ENCODE measurements around the gene TATDN2.

- TF ChIP-seq, protein P1, sequence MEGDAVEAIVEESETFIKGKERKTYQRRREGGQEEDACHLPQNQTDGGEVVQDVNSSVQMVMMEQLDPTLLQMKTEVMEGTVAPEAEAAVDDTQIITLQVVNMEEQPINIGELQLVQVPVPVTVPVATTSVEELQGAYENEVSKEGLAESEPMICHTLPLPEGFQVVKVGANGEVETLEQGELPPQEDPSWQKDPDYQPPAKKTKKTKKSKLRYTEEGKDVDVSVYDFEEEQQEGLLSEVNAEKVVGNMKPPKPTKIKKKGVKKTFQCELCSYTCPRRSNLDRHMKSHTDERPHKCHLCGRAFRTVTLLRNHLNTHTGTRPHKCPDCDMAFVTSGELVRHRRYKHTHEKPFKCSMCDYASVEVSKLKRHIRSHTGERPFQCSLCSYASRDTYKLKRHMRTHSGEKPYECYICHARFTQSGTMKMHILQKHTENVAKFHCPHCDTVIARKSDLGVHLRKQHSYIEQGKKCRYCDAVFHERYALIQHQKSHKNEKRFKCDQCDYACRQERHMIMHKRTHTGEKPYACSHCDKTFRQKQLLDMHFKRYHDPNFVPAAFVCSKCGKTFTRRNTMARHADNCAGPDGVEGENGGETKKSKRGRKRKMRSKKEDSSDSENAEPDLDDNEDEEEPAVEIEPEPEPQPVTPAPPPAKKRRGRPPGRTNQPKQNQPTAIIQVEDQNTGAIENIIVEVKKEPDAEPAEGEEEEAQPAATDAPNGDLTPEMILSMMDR (conservative IDR thresholded peaks at IDR 0.05; ENCODE audit: low read length): no peak
- no peak for TF ChIP-seq EZH2phosphoT487 (IDR thresholded peaks at IDR 0.05; ENCODE audit: borderline replicate concordance)
Measured at GRCh38 chr3:10217359-10217758, 30.9 kb upstream of the TATDN2 start.

All from Loucy (cell line).